Naive thymus-derived CD4-positive, alpha-beta T cell (primary cell): ENCODE measurements around the gene BMAL1. TPM values are rescaled to one million over a fixed set of nuclear protein-coding genes. Genes with fewer than 3 reads are reported as not detected.

ENCODE experiments used
- ATAC-seq: fragments of 150-1000 bp; cut with Tn5 transposase; 2 replicates; pipeline ENCODE4 v1.10.0; 2021; ENCODE audit warnings: mild to moderate bottlenecking, moderate library complexity
- CTCF ChIA-PET: fragments of 350-600 bp; sonication (Branson Sonifier 250); formaldehyde crosslinking; loops from one replicate; lab custom pipeline; 2021; ENCODE audit warnings: antibody characterized with exemption; lab: Charles Lee
- POLR2A ChIA-PET: fragments of 350-600 bp; sonication (Branson Sonifier 250); formaldehyde crosslinking; loops from one replicate; lab custom pipeline; 2021; ENCODE audit warnings: antibody characterized with exemption, inconsistent platforms; lab: Charles Lee
- DNase-seq, 9 donors: peaks; one replicate each; pipeline versions ENCODE4 v3.0.0 to v3.0.0-alpha.2; 2020 to 2022; ENCODE audit warnings: mixed read lengths in 1 of 9
- H3K27ac ChIP-seq: one replicate; pipeline ENCODE4 v1.7.0; 2013; ENCODE audit warnings: mild to moderate bottlenecking, low read depth, low read length, moderate library complexity
- H3K27me3 ChIP-seq, 2 donors: one replicate each; pipeline ENCODE4 v1.7.0; 2013; ENCODE audit warnings: low read length in 2 of 2, mild to moderate bottlenecking in 2 of 2, moderate library complexity in 2 of 2; ENCODE audit not compliant: control insufficient read depth in 2 of 2, insufficient read depth in 2 of 2
- H3K36me3 ChIP-seq, 3 experiments: 1 replicate in 2 of 3; 2 replicates in 1 of 3; pipeline ENCODE4 v1.7.0; 2013; ENCODE audit warnings: low read length in 3 of 3, mild to moderate bottlenecking in 3 of 3, moderate library complexity in 1 of 3; ENCODE audit not compliant: insufficient read depth in 3 of 3, control insufficient read depth in 2 of 3
- H3K4me1 ChIP-seq, 2 donors: one replicate each; pipeline ENCODE4 v1.7.0; 2013; ENCODE audit warnings: low read length in 2 of 2, mild to moderate bottlenecking in 2 of 2, moderate library complexity in 1 of 2; ENCODE audit not compliant: control insufficient read depth in 2 of 2, insufficient read depth in 2 of 2
- H3K4me3 ChIP-seq: 2 replicates; pipeline ENCODE4 v1.7.0; 2013; ENCODE audit warnings: mild to moderate bottlenecking, low read length
- H3K9me3 ChIP-seq, 3 experiments: 1 replicate in 2 of 3; 2 replicates in 1 of 3; pipeline ENCODE4 v1.7.0; 2013; ENCODE audit warnings: low read length in 3 of 3; ENCODE audit not compliant: control insufficient read depth in 2 of 3
- H3K27ac Mint-ChIP-seq, 9 donors: one replicate each; pipeline ENCODE4 v1.8.0; 2020 to 2022; ENCODE audit warnings: mixed read lengths in 9 of 9, mild to moderate bottlenecking in 8 of 9, moderate library complexity in 5 of 9, inconsistent platforms in 2 of 9
- H3K27me3 Mint-ChIP-seq, 5 donors: one replicate each; pipeline ENCODE4 v1.8.0; 2021 to 2022; ENCODE audit warnings: mixed read lengths in 5 of 5, mild to moderate bottlenecking in 1 of 5
- H3K36me3 Mint-ChIP-seq, 5 donors: one replicate each; pipeline ENCODE4 v1.8.0; 2020 to 2022; ENCODE audit warnings: mixed read lengths in 5 of 5, mild to moderate bottlenecking in 3 of 5, inconsistent platforms in 1 of 5
- H3K4me1 Mint-ChIP-seq, 7 donors: one replicate each; pipeline ENCODE4 v1.8.0; 2020 to 2022; ENCODE audit warnings: mixed read lengths in 7 of 7, mild to moderate bottlenecking in 3 of 7, inconsistent platforms in 1 of 7
- H3K4me3 Mint-ChIP-seq, 10 donors: one replicate each; pipeline ENCODE4 v1.8.0; 2020 to 2022; ENCODE audit warnings: mild to moderate bottlenecking in 10 of 10, mixed read lengths in 10 of 10, moderate library complexity in 6 of 10, inconsistent platforms in 2 of 10
- H3K9me3 Mint-ChIP-seq, 11 donors: one replicate each; pipeline ENCODE4 v1.8.0; 2020 to 2022; ENCODE audit warnings: mixed read lengths in 11 of 11, mild to moderate bottlenecking in 4 of 11, inconsistent platforms in 1 of 11, moderate library complexity in 1 of 11
- intact Hi-C, 2 donors: fragments of 100-400 bp; cut with micrococcal nuclease; formaldehyde crosslinking; loops; one replicate each; pipeline ENCODE4 v1.15.1; 2023
- polyA plus RNA-seq, 2 donors: library from polyadenylated mRNA; unstranded; fragments of 300-500 nt; fragmentation: Illumina TruSeq; gene quantifications; one replicate each; pipeline ENCODE4 v1.2.3, GENCODE V29; 2021
- total RNA-seq, 6 experiments: library from RNA in 5 of 6; stranded (reverse) in 5 of 6; gene quantifications; 1 replicate in 5 of 6; 2 replicates in 1 of 6; pipeline ENCODE4 v1.2.3 and lab custom pipeline; 2021 to 2026

BMAL1 gene
- total and polyA plus RNA-seq, 7 experiments from 2014 or later, result 12.8 to 88.3 (median 47.9) TPM

GRCh38 chr11:13343067-13343466 lies 65.5 kb downstream of the BMAL1 start:
- no peak overlapping the region for H3K4me3 Mint-ChIP-seq
- intact Hi-C loops, result loop anchor here in 1 of 2 donors (10.0 kb wide), 1 partner anchor 1008 kb away; no protein-coding TSS in a partner anchor
- CTCF ChIA-PET, result interaction anchor here (0.7 to 3.4 kb wide), 10 partner anchors 13 to 1011 kb away, joined by 3 to 13 read pairs (median 4); no protein-coding TSS in a partner anchor

GRCh38 chr11:13343931-13344717 lies 66.5 kb downstream of the BMAL1 start:
- peaks cover 0 to 8% (median 0%) of the 10 kb centered on the region in 3 experiments for H3K36me3 ChIP-seq
- H3K27ac Mint-ChIP-seq, result peak overlapping the region in 6 of 9 donors; percentile 2 to 25 (median 10)
- intact Hi-C loops, result loop anchor here (1.0 to 10.0 kb wide), 7 partner anchors 9 to 1009 kb away; no protein-coding TSS in a partner anchor
- no peaks in the 10 kb centered on the region for H3K27me3 Mint-ChIP-seq
- no peaks in the 10 kb centered on the region for H3K9me3 Mint-ChIP-seq
- H3K27me3 ChIP-seq, result no peaks in the 10 kb centered on the region
- no peaks in the 10 kb centered on the region for H3K9me3 ChIP-seq
- H3K4me3 ChIP-seq, result no peak overlapping the region
- peak; percentile 79 for ATAC-seq
- H3K4me1 Mint-ChIP-seq, result peaks cover 41 to 82% (median 65%) of the 10 kb centered on the region in 7 donors
- POLR2A ChIA-PET, result no interaction called here
- peak; percentile 42 to 68 (median 62) for DNase-seq
- no peak overlapping the region for H3K4me3 Mint-ChIP-seq
- CTCF ChIA-PET, result interaction anchor here (0.6 to 3.4 kb wide), 17 partner anchors 9 to 379 kb away, joined by 3 to 13 read pairs (median 4); no protein-coding TSS in a partner anchor
- peaks cover 0 to 6% (median 0%) of the 10 kb centered on the region in 5 donors for H3K36me3 Mint-ChIP-seq
- no peak overlapping the region for H3K27ac ChIP-seq
- H3K4me1 ChIP-seq, result peaks cover 12 to 15% of the 10 kb centered on the region in 2 donors

More at GRCh38 chr11:13343067-13343466, 65.5 kb downstream of the BMAL1 start:
- ATAC-seq, result no peak
- H3K9me3 Mint-ChIP-seq, result no peaks in the 10 kb centered on the region
- Histone ChIP-seq H3K27me3 (no peaks in the 10 kb centered on the region), H3K4me3 (no peak overlapping the region), H3K27ac (no peak overlapping the region), H3K4me1 (peaks cover 19 to 20% of the 10 kb centered on the region in 2 donors), H3K9me3 (no peaks in the 10 kb centered on the region), H3K36me3 (peaks cover 0 to 8% (median 0%) of the 10 kb centered on the region in 3 experiments)
- DNase-seq, result no peak
- H3K36me3 Mint-ChIP-seq, result peaks cover 0 to 6% (median 0%) of the 10 kb centered on the region in 5 donors
- no peaks in the 10 kb centered on the region for H3K27me3 Mint-ChIP-seq
- POLR2A ChIA-PET, result no interaction called here
- peaks cover 44 to 86% (median 69%) of the 10 kb centered on the region in 7 donors for H3K4me1 Mint-ChIP-seq
- peak overlapping the region in 4 of 9 donors; percentile 21 to 44 (median 34) for H3K27ac Mint-ChIP-seq

- Histone ChIP-seq H3K9me3 (no peaks in the 10 kb centered on the region), H3K27ac (no peak overlapping the region), H3K4me1 (peaks cover 8 to 10% of the 10 kb centered on the region in 2 donors), H3K27me3 (no peaks in the 10 kb centered on the region), H3K36me3 (peaks cover 0 to 15% (median 0%) of the 10 kb centered on the region in 3 experiments), H3K4me3 (no peak overlapping the region)
- H3K27ac Mint-ChIP-seq, result no peak overlapping the region
- CTCF ChIA-PET, result interaction anchor here (0.6 to 3.4 kb wide), 11 partner anchors 9 to 380 kb away, joined by 3 to 13 read pairs (median 5); no protein-coding TSS in a partner anchor
- POLR2A ChIA-PET, result interaction anchor here (0.6 kb wide), 1 partner anchor 244 kb away, joined by 4 read pairs; no protein-coding TSS in a partner anchor
- H3K4me1 Mint-ChIP-seq, result peaks cover 34 to 76% (median 61%) of the 10 kb centered on the region in 7 donors
- H3K27me3 Mint-ChIP-seq, result no peaks in the 10 kb centered on the region
- H3K9me3 Mint-ChIP-seq, result no peaks in the 10 kb centered on the region
- DNase-seq (no peak), ATAC-seq (no peak)
- intact Hi-C loops, result loop anchor here (1.0 to 10.0 kb wide), 7 partner anchors 10 to 1010 kb away; no protein-coding TSS in a partner anchor
- H3K4me3 Mint-ChIP-seq, result no peak overlapping the region
- peaks cover 0 to 5% (median 0%) of the 10 kb centered on the region in 5 donors for H3K36me3 Mint-ChIP-seq
Observed at GRCh38 chr11:13344818-13345217, 67.2 kb downstream of the BMAL1 start.

GRCh38 chr11:13346470-13346869 lies 68.9 kb downstream of the BMAL1 start:
- Mint-ChIP-seq H3K27ac (peak overlapping the region in 1 of 9 donors; percentile 14), H3K9me3 (no peaks in the 10 kb centered on the region), H3K4me3 (no peak overlapping the region), H3K4me1 (peaks cover 23 to 66% (median 46%) of the 10 kb centered on the region in 7 donors), H3K27me3 (no peaks in the 10 kb centered on the region), H3K36me3 (peaks cover 0 to 11% (median 5%) of the 10 kb centered on the region in 5 donors)
- H3K27ac ChIP-seq, result no peak overlapping the region
- no peak for DNase-seq
- POLR2A ChIA-PET, result no interaction called here
- no peaks in the 10 kb centered on the region for H3K27me3 ChIP-seq
- intact Hi-C loops, result loop anchor here in 1 of 2 donors (10.0 kb wide), 1 partner anchor 1012 kb away; no protein-coding TSS in a partner anchor
- H3K36me3 ChIP-seq, result peaks cover 0 to 23% (median 3%) of the 10 kb centered on the region in 3 experiments
- no peak for ATAC-seq
- no peak overlapping the region for H3K4me3 ChIP-seq
- H3K9me3 ChIP-seq, result no peaks in the 10 kb centered on the region
- H3K4me1 ChIP-seq, result peaks cover 8 to 10% of the 10 kb centered on the region in 2 donors
- CTCF ChIA-PET, result interaction anchor here (0.6 to 0.7 kb wide), 3 partner anchors 163 to 451 kb away, joined by 3 read pairs; no protein-coding TSS in a partner anchor

- no peaks in the 10 kb centered on the region for H3K27me3 Mint-ChIP-seq
- ATAC-seq (no peak), DNase-seq (no peak)
- CTCF ChIA-PET, result no interaction called here
- Histone ChIP-seq H3K4me1 (peaks cover 8 to 10% of the 10 kb centered on the region in 2 donors), H3K4me3 (no peak overlapping the region), H3K27ac (no peak overlapping the region), H3K9me3 (no peaks in the 10 kb centered on the region), H3K27me3 (no peaks in the 10 kb centered on the region), H3K36me3 (peaks cover 0 to 36% (median 3%) of the 10 kb centered on the region in 3 experiments)
- intact Hi-C loops, result loop anchor here in 1 of 2 donors (10.0 kb wide), 1 partner anchor 1013 kb away; no protein-coding TSS in a partner anchor
- POLR2A ChIA-PET, result no interaction called here
- peak overlapping the region; percentile 16 to 93 (median 60) for H3K27ac Mint-ChIP-seq
- H3K36me3 Mint-ChIP-seq, result peaks cover 3 to 16% (median 12%) of the 10 kb centered on the region in 5 donors
- H3K4me3 Mint-ChIP-seq, result peak overlapping the region in 2 of 10 donors; percentile 56 to 58
- no peaks in the 10 kb centered on the region for H3K9me3 Mint-ChIP-seq
- peaks cover 24 to 58% (median 36%) of the 10 kb centered on the region in 7 donors for H3K4me1 Mint-ChIP-seq
Observed at GRCh38 chr11:13347901-13348300, 70.3 kb downstream of the BMAL1 start.

- Histone ChIP-seq H3K36me3 (peaks cover 0 to 36% (median 3%) of the 10 kb centered on the region in 3 experiments), H3K27me3 (no peaks in the 10 kb centered on the region), H3K9me3 (no peaks in the 10 kb centered on the region), H3K4me1 (peaks cover 8 to 10% of the 10 kb centered on the region in 2 donors), H3K4me3 (no peak overlapping the region), H3K27ac (no peak overlapping the region)
- no peak for DNase-seq
- Mint-ChIP-seq H3K9me3 (no peaks in the 10 kb centered on the region), H3K4me3 (peak overlapping the region in 4 of 10 donors; percentile 0 to 58 (median 40)), H3K27ac (peak overlapping the region; percentile 14 to 93 (median 60)), H3K27me3 (no peaks in the 10 kb centered on the region), H3K4me1 (peaks cover 26 to 58% (median 36%) of the 10 kb centered on the region in 7 donors), H3K36me3 (peaks cover 3 to 19% (median 12%) of the 10 kb centered on the region in 5 donors)
- POLR2A ChIA-PET, result no interaction called here
- intact Hi-C loops, result loop anchor here in 1 of 2 donors (10.0 kb wide), 1 partner anchor 1014 kb away; no protein-coding TSS in a partner anchor
- CTCF ChIA-PET, result no interaction called here
- ATAC-seq, result peak; percentile 40
Observed at GRCh38 chr11:13348305-13348704, 70.7 kb downstream of the BMAL1 start.
